Measurements from ENCODE around the gene TANC1.
"Not testable (repeated sequence)": the region's sequence is repeated elsewhere in the genome, so short reads cannot be mapped to it uniquely, and the experiment has no call there.

TANC1 gene

DNA sequence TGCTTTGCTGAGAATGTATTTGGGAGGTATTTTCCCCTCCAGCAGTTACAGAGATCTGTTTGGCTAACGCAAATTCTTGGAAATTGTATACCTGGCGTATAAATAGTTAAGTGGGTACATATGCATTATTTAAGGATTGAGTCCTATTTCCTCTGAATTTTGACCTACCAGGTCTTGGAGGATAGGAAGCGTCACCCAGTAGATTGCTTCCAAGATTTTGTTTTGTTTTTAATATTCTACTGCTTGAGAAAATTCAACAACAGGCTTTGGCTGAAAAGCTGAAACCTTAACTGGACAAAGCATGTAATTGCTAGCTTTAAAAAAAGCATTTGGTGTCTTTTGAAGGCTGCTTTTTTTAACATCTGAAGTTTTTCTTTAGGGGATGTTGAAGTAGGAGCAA is 168.0 kb downstream of the TANC1 start:
- no peak for DNase-seq (ENCODE audit: low read depth in 2 of 3, low spot score in 1 of 3)

GRCh38 chr2:159137511-159138241 is 169.2 kb downstream of the TANC1 start:
- no peak for DNase-seq (ENCODE audit: low read depth in 2 of 3, low spot score in 1 of 3)

DNA sequence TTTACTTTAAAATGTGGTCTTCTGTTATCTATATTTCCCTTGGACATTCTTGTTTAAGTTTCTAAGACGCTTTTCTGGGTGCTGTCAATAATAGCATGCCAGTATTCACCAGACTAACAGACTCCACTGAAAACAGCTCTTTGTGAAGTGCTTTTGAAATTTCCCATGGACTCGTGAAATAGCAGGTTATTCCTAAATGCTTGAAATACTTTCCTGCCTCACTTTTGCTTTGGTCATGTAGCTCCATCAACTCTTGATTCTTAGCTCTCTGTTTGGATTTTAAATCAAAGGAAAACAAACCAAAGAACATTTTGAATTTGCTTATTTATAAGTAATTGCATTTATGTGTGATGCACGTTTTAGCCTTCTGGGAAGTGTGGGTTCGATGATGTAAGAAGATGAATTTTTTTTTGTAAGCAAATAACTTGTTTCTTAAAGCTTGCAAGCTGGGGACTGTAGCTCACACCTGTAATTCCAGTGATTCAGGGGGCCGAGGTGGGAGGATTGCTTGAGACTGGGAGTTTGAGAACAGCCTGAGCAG is 170.3 kb downstream of the TANC1 start:
- no peak for DNase-seq (ENCODE audit: low read depth in 2 of 3, low spot score in 1 of 3)

GRCh38 chr2:159139216-159139933 is 170.9 kb downstream of the TANC1 start:
- no peak for DNase-seq (ENCODE audit: low read depth in 2 of 3, low spot score in 1 of 3)

GRCh38 chr2:159140070-159140769 is 171.8 kb downstream of the TANC1 start:
- DNase-seq (ENCODE audit: low read depth in 2 of 3, low spot score in 1 of 3) = no peak

DNA sequence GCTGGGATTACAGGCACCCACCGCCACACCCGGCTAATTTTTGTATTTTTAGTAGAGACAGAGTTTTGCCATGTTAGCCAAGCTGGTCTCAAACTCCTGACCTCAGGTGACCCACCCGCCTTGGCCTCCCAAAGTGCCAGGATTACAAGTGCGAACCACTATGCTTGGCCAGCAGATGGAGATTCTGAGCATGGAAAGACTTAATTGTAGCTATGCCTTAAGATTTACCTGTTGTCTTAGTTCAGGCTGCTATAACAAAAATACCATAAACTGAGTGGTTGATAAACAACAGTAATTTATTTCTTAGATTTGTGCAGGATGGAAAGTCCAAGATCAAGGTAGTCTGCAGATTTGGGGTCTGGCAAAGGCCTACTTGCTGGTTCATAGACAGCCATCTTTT is 172.4 kb downstream of the TANC1 start:
- not testable (repeated sequence) for DNase-seq (ENCODE audit: low read depth in 2 of 3, low spot score in 1 of 3)

- no peak for DNase-seq (ENCODE audit: low read depth in 2 of 3, low spot score in 1 of 3)
Observed at GRCh38 chr2:159144776-159145614, 176.6 kb downstream of the TANC1 start.

- no peak for DNase-seq (ENCODE audit: low read depth in 2 of 3, low spot score in 1 of 3)
Observed at GRCh38 chr2:159145745-159146354, 177.4 kb downstream of the TANC1 start.

- no peak for DNase-seq (ENCODE audit: low read depth in 2 of 3, low spot score in 1 of 3)
Observed at GRCh38 chr2:159146996-159147666, 178.7 kb downstream of the TANC1 start.

DNA sequence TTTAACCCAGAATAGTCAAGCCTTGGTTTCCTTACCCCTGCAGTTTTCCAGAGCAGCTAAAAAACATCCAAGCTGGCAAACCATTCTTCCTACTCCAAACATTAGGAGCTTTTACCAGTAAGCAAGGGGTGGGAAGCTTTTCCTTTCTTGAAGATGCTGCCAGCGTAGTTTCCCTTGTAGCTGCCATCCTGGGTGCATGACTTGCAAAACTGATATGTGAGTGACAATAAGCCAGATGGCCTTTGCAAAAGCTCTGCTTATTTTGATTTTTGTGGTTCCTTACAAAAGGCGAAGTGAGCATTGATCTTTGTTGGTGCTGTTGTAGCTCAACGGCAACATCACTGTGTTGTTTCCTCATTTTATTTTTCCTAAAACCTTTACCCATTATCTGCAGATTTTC is 179.2 kb downstream of the TANC1 start:
- DNase-seq (ENCODE audit: low read depth in 2 of 3, low spot score in 1 of 3) = no peak

DNA sequence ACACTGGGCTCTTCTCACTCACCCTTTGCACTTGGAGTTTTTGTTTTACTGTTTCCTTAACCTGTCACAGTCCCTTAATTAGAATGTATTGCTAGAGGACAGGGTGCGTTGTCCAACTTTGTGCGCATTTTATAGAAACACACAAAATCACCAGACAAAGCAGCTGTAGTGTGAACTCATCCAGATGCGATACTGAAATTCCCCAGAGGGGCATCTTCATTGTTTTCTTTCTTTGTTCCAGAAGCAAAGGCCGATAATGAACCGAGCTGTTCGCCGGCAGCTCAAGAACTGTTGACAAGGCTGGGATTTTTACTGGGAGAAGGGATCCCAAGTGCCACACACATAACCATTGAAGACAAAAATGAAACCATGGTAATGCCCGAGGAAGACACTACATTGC is 180.5 kb downstream of the TANC1 start:
- no peak for DNase-seq (ENCODE audit: low read depth in 2 of 3, low spot score in 1 of 3)

DNA sequence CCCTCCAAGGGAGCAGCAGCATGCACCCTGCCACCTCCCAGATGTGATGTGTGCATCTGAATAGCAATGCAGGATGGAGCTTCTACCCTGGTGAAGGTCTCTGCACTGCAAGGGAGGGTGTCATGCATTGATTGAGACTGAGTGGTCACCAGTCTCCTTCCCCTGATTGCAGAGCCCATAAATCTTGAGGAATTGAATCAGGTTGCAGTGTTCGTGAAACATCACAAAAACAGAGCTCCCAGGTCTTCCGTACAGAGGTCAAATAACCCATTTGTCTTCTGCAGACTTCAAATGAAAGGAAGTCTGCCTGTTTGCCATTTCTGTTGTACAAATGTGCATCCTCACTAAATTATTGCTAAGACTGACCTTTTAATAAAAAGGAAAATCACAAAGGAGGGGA is 181.3 kb downstream of the TANC1 start:
- DNase-seq (ENCODE audit: low read depth in 2 of 3, low spot score in 1 of 3) = no peak

- no peak for DNase-seq (ENCODE audit: low read depth in 2 of 3, low spot score in 1 of 3)
Observed at GRCh38 chr2:159150280-159150746, 181.9 kb downstream of the TANC1 start.

- DNase-seq (ENCODE audit: low read depth in 2 of 3, low spot score in 1 of 3) = no peak
Observed at GRCh38 chr2:159151198-159152127, 183.0 kb downstream of the TANC1 start.

DNA sequence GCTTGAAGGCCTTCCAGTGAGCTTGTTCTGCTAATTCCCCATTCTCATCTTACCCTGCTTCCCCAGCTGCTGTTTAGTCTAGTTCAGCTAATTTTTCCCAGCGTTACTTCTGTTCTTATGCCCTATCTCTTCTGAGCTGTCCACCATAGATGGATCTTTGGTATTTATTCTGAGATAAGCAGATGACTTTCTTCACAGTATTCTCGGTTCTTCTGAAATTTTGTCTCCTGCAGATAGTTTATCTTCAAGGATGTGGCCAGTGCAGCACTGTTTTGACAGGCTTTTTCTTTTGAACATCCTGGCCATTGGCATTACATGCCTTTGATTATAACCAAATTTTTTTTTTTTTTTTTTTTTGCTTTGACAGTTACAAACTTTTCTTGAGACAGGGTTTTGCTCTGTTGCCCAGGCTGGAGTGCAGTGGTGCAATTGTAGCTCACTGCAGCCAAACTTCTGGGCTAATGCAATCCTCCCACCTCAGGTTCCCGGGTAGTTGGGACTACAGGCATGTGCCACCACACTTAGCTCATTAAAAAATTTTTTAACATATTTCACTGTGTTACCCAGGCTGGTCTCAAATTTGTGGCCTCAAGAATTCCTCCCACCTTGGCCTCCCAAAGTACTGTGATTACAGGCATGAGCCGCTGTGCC is 183.8 kb downstream of the TANC1 start:
- DNase-seq (ENCODE audit: low read depth in 2 of 3, low spot score in 1 of 3) = no peak

- no peak for DNase-seq (ENCODE audit: low read depth in 2 of 3, low spot score in 1 of 3)
Observed at GRCh38 chr2:159153063-159153462, 184.6 kb downstream of the TANC1 start.

DNA sequence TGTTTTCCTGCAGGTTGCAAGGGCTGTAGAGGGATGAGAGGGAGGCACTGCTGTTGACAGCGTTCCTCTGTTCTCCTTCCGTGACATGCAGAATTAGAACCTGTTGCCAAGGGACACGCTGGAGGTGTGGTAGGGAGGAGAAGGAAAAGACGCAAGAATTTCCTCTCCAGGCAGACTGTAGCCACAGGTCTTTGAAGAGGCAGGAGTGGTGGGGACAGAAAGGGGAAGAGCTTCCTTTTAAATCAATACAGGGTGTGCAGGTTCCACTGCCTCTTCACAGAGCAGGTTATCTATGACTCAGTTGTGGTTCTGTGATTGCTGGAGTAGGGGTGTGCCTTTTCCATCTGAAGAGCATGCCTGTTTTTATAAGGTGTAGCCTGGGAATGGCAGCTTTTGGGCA is 185.0 kb downstream of the TANC1 start:
- DNase-seq (ENCODE audit: low read depth in 2 of 3, low spot score in 1 of 3) = no peak

GRCh38 chr2:159153951-159154350 is 185.5 kb downstream of the TANC1 start:
- no peak for DNase-seq (ENCODE audit: low read depth in 2 of 3, low spot score in 1 of 3)

Measured in stimulated activated CD4-positive, alpha-beta T cell treated with anti-CD3 and anti-CD28 coated beads, Interleukin-12 subunit alpha, Interleukin-12 subunit beta, amount 100 ng/mL, for 48 hours (primary cell).